Gastrocnemius medialis (tissue), 4 donors: ENCODE data around the gene HOXA5.

ENCODE experiments used
- POLR2A ChIP-seq, 2 donors: fragments of 450-650 bp; IDR thresholded peaks; one replicate each; pipeline ENCODE4 v1.6.1; 2017; ENCODE audit warnings: antibody characterized with exemption in 2 of 2, mild to moderate bottlenecking in 2 of 2, moderate library complexity in 2 of 2
- TF ChIP-seq, protein P1 (sequence below), 5 experiments: fragments of 450-650 bp in 3 of 5; fragments of 200-600 bp in 2 of 5; sonication (generic) in 2 of 5; IDR thresholded peaks in 4 of 5; conservative IDR thresholded peaks in 1 of 5; 1 replicate in 4 of 5; 2 replicates in 1 of 5; pipeline ENCODE4 v1.5.1; 2016 to 2019; ENCODE audit warnings: antibody characterized with exemption in 5 of 5, mild to moderate bottlenecking in 3 of 5, moderate library complexity in 3 of 5

DNA sequence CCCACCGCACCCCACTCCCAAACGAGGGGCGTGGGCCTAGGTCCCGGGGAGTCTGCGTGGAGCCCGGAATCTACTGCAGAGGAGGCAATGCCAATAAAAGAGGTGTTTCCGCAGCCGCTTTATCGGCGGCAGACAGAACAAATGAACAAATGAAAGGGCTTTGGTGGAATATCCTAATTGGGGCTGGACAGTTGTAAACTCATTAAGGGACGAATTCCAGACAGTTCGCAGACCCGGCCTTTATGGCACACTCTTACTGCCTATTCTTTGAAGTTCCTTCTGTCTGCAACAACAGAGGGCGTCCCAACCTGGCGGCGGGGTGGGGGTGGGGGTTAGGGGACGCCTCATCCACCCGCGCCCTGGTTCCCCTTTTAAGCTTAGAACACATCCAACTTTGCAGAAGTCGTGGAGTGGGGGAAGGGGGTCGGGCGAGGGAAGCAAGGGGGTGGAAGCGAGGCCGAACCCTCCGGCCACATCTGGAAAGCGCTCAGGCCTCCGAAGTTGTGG lies 17.8 kb upstream of the HOXA5 start:
- TF ChIP-seq, protein P1, sequence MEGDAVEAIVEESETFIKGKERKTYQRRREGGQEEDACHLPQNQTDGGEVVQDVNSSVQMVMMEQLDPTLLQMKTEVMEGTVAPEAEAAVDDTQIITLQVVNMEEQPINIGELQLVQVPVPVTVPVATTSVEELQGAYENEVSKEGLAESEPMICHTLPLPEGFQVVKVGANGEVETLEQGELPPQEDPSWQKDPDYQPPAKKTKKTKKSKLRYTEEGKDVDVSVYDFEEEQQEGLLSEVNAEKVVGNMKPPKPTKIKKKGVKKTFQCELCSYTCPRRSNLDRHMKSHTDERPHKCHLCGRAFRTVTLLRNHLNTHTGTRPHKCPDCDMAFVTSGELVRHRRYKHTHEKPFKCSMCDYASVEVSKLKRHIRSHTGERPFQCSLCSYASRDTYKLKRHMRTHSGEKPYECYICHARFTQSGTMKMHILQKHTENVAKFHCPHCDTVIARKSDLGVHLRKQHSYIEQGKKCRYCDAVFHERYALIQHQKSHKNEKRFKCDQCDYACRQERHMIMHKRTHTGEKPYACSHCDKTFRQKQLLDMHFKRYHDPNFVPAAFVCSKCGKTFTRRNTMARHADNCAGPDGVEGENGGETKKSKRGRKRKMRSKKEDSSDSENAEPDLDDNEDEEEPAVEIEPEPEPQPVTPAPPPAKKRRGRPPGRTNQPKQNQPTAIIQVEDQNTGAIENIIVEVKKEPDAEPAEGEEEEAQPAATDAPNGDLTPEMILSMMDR (IDR thresholded peaks at IDR 0.05 in 4 of 5, conservative IDR thresholded peaks at IDR 0.05 in 1 of 5): no peak
- TF ChIP-seq POLR2A (IDR thresholded peaks at IDR 0.05): no peak
